SK-N-SH treated with all-trans-retinoic acid at 6 μM for 48 hours (cell line): ENCODE measurements around the gene CYP20A1.

ENCODE experiments used
- BACH2 ChIP-seq: fragments of 250-450 bp; sonication (Bioruptor Pico); IDR thresholded peaks from 2 replicates; pipeline ENCODE4 v1.9.0; 2021; ENCODE audit warnings: mild to moderate bottlenecking, borderline replicate concordance
- CSDC2 ChIP-seq: fragments of 250-450 bp; sonication (Bioruptor Pico); IDR thresholded peaks from 2 replicates; pipeline ENCODE4 v1.5.0; 2020; ENCODE audit warnings: mild to moderate bottlenecking, moderate library complexity
- ISL1 ChIP-seq: fragments of 250-450 bp; sonication (Bioruptor Pico); IDR thresholded peaks from 2 replicates; pipeline ENCODE4 v2.1.2; 2022; ENCODE audit warnings: mild to moderate bottlenecking, moderate library complexity
- TCF4 ChIP-seq: fragments of 250-450 bp; sonication (Bioruptor Pico); IDR thresholded peaks from 2 replicates; pipeline ENCODE4 v1.8.0; 2021; ENCODE audit warnings: mild to moderate bottlenecking, moderate library complexity, borderline replicate concordance
- ZFP3 ChIP-seq: fragments of 250-450 bp; sonication (Bioruptor Pico); IDR thresholded peaks from 2 replicates; pipeline ENCODE4 v1.5.0; 2020; ENCODE audit warnings: mild to moderate bottlenecking, moderate library complexity
- ZFP30 ChIP-seq: fragments of 450-650 bp; formaldehyde crosslinking; IDR thresholded peaks from 2 replicates; pipeline ENCODE4 v1.5.0; 2022; ENCODE audit warnings: mild to moderate bottlenecking, moderate library complexity

DNA sequence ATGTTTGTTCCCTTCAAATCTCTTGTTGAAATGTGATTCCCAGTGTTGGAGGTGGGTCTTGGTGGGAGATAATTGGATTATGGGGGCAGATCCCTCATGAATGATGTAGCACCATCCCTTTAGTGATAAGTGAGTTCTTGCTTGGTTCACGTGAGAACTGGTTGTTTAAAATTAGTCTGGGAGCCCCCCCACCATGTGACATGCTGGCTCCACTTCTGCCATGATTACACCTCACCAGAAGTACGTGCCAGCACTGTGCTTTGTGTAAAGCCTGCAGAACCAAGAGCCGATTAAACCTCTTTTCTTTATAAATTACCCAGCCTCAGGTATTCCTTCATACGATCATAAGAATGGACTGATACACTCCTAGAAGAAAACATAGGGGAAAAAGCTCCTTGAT is 99.5 kb downstream of the CYP20A1 start:
- TF ChIP-seq CSDC2 (no peak), TCF4 (no peak), ZFP3 (CRISPR knock-in tag) (no peak), ZFP30 (CRISPR knock-in tag) (no peak), BACH2 (CRISPR knock-in tag) (no peak), ISL1 (CRISPR knock-in tag) (no peak)
